ENCODE measurements around the gene TRAPPC2B. TPM values are rescaled to one million over a fixed set of nuclear protein-coding genes. Genes with fewer than 3 reads are reported as not detected.

TRAPPC2B gene
- total and polyA plus RNA-seq, 2 of the 13 experiments (the other 11 are each of a cell fraction or from before 2014, with no cell fraction given) = 13.3 to 17.7 TPM

DNA sequence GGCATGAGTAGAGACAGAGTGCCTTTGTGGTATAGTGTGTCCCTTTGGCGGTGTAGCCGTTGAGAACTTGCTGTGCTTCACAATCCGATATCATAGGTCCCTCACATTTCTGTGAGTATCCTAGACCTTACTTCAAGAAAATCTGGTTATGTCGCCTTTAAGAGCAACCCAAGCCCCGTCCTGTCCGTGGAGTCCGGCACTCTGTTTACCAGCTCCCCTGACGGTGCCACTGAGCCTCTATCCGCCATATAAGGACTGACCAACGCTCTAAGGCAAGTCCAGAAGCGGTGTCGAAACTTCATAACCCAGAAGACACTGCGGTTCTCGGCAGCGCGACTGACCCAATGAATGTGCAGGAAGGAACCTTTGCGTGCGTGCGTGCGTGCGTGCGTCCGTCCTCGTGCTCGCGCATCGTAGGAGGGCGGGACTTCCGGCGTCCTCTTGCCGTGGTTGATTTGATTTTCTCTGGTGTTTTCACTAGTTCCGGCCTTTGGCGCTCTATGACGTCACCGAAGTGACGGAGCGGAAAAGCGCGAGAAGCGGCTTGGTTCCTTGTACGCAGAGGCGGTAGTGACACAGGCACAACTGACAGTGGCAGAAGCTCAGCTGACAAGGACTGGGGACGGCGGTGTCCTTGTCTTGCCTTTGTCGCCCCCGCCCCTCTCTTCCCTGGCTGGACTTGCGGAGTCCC is at the start of gene TRAPPC2B, which contains the start of gene ZNF547 (continued):
- TF ChIP-seq ZNF136 (CRISPR knock-in tag; IDR thresholded peaks at IDR 0.05; ENCODE audit: low read depth) (peak; percentile 80; the same call in 1 of the 2 replicates), ERF (CRISPR knock-in tag; IDR thresholded peaks at IDR 0.05) (peak; percentile 64; the same call in 1 of the 2 replicates), ZNF224 (CRISPR knock-in tag; IDR thresholded peaks at IDR 0.05) (no peak), BORCS8-MEF2B (CRISPR knock-in tag; IDR thresholded peaks at IDR 0.05) (peak; percentile 4; the same call in 1 of the 2 replicates), ZNF564 (CRISPR knock-in tag; IDR thresholded peaks at IDR 0.05) (0 out of 2 replicates have a peak, but pooled peaks have one; percentile 43), MAFK (conservative IDR thresholded peaks at IDR 0.05 in 1 of 2, IDR thresholded peaks at IDR 0.05 in 1 of 2; ENCODE audit: low read length in 2 of 2) (no peak), MIER3 (CRISPR knock-in tag; IDR thresholded peaks at IDR 0.05; ENCODE audit: borderline replicate concordance) (peak; percentile 58; the same call in 1 of the 2 replicates), ZSCAN25 (CRISPR knock-in tag; IDR thresholded peaks at IDR 0.05) (peak; percentile 58; the same call in 1 of the 2 replicates), ZNF3 (CRISPR knock-in tag; IDR thresholded peaks at IDR 0.05) (no peak), ZNF577 (CRISPR knock-in tag; IDR thresholded peaks at IDR 0.05; ENCODE audit: borderline replicate concordance, low read depth) (no peak), MEIS1 (CRISPR knock-in tag; IDR thresholded peaks at IDR 0.05; ENCODE audit: borderline replicate concordance) (0 out of 2 replicates have a peak, but pooled peaks have one; percentile 20), ZNF713 (CRISPR knock-in tag; IDR thresholded peaks at IDR 0.05) (no peak), JUND (CRISPR knock-in tag; IDR thresholded peaks at IDR 0.05) (0 out of 2 replicates have a peak, but pooled peaks have one; percentile 34)
- TF ChIP-seq, protein P1, sequence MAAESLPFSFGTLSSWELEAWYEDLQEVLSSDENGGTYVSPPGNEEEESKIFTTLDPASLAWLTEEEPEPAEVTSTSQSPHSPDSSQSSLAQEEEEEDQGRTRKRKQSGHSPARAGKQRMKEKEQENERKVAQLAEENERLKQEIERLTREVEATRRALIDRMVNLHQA (CRISPR knock-in tag; IDR thresholded peaks at IDR 0.05) = no peak
- TF ChIP-seq, protein P2, sequence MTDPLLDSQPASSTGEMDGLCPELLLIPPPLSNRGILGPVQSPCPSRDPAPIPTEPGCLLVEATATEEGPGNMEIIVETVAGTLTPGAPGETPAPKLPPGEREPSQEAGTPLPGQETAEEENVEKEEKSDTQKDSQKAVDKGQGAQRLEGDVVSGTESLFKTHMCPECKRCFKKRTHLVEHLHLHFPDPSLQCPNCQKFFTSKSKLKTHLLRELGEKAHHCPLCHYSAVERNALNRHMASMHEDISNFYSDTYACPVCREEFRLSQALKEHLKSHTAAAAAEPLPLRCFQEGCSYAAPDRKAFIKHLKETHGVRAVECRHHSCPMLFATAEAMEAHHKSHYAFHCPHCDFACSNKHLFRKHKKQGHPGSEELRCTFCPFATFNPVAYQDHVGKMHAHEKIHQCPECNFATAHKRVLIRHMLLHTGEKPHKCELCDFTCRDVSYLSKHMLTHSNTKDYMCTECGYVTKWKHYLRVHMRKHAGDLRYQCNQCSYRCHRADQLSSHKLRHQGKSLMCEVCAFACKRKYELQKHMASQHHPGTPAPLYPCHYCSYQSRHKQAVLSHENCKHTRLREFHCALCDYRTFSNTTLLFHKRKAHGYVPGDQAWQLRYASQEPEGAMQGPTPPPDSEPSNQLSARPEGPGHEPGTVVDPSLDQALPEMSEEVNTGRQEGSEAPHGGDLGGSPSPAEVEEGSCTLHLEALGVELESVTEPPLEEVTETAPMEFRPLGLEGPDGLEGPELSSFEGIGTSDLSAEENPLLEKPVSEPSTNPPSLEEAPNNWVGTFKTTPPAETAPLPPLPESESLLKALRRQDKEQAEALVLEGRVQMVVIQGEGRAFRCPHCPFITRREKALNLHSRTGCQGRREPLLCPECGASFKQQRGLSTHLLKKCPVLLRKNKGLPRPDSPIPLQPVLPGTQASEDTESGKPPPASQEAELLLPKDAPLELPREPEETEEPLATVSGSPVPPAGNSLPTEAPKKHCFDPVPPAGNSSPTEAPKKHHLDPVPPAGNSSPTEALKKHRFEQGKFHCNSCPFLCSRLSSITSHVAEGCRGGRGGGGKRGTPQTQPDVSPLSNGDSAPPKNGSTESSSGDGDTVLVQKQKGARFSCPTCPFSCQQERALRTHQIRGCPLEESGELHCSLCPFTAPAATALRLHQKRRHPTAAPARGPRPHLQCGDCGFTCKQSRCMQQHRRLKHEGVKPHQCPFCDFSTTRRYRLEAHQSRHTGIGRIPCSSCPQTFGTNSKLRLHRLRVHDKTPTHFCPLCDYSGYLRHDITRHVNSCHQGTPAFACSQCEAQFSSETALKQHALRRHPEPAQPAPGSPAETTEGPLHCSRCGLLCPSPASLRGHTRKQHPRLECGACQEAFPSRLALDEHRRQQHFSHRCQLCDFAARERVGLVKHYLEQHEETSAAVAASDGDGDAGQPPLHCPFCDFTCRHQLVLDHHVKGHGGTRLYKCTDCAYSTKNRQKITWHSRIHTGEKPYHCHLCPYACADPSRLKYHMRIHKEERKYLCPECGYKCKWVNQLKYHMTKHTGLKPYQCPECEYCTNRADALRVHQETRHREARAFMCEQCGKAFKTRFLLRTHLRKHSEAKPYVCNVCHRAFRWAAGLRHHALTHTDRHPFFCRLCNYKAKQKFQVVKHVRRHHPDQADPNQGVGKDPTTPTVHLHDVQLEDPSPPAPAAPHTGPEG (CRISPR knock-in tag; IDR thresholded peaks at IDR 0.05) = no peak
- TF ChIP-seq, protein P3, sequence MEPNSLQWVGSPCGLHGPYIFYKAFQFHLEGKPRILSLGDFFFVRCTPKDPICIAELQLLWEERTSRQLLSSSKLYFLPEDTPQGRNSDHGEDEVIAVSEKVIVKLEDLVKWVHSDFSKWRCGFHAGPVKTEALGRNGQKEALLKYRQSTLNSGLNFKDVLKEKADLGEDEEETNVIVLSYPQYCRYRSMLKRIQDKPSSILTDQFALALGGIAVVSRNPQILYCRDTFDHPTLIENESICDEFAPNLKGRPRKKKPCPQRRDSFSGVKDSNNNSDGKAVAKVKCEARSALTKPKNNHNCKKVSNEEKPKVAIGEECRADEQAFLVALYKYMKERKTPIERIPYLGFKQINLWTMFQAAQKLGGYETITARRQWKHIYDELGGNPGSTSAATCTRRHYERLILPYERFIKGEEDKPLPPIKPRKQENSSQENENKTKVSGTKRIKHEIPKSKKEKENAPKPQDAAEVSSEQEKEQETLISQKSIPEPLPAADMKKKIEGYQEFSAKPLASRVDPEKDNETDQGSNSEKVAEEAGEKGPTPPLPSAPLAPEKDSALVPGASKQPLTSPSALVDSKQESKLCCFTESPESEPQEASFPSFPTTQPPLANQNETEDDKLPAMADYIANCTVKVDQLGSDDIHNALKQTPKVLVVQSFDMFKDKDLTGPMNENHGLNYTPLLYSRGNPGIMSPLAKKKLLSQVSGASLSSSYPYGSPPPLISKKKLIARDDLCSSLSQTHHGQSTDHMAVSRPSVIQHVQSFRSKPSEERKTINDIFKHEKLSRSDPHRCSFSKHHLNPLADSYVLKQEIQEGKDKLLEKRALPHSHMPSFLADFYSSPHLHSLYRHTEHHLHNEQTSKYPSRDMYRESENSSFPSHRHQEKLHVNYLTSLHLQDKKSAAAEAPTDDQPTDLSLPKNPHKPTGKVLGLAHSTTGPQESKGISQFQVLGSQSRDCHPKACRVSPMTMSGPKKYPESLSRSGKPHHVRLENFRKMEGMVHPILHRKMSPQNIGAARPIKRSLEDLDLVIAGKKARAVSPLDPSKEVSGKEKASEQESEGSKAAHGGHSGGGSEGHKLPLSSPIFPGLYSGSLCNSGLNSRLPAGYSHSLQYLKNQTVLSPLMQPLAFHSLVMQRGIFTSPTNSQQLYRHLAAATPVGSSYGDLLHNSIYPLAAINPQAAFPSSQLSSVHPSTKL (CRISPR knock-in tag; IDR thresholded peaks at IDR 0.05) = no peak; the same call in 1 of the 2 replicates
- TF ChIP-seq, protein P4, sequence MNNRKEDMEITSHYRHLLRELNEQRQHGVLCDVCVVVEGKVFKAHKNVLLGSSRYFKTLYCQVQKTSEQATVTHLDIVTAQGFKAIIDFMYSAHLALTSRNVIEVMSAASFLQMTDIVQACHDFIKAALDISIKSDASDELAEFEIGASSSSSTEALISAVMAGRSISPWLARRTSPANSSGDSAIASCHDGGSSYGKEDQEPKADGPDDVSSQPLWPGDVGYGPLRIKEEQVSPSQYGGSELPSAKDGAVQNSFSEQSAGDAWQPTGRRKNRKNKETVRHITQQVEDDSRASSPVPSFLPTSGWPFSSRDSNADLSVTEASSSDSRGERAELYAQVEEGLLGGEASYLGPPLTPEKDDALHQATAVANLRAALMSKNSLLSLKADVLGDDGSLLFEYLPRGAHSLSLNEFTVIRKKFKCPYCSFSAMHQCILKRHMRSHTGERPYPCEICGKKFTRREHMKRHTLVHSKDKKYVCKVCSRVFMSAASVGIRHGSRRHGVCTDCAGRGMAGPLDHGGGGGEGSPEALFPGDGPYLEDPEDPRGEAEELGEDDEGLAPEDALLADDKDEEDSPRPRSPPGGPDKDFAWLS (CRISPR knock-in tag; IDR thresholded peaks at IDR 0.05; ENCODE audit: borderline replicate concordance) = no peak
